IMR-90 (cell line): ENCODE measurements around the gene PNP.

Source experiments
- BHLHE40 ChIP-seq: fragments of 150-350 bp; IDR thresholded peaks from 2 replicates; pipeline ENCODE4 v1.6.1; 2016; ENCODE audit warnings: mild to moderate bottlenecking, low read depth, low read length
- CEBPB ChIP-seq: IDR thresholded peaks from 2 replicates; pipeline ENCODE4 v1.6.1; 2012; ENCODE audit warnings: low read depth, low read length, improper control_type of control experiment
- CHD1 ChIP-seq: IDR thresholded peaks from 2 replicates; pipeline ENCODE4 v1.6.1; 2012; ENCODE audit warnings: low read depth, low read length, improper control_type of control experiment
- CTCF ChIP-seq: conservative IDR thresholded peaks from 2 replicates; pipeline ENCODE4 v1.5.1; 2012; ENCODE audit warnings: mild to moderate bottlenecking, low read depth, low read length, improper control_type of control experiment
- MAZ ChIP-seq: IDR thresholded peaks from 2 replicates; pipeline ENCODE4 v1.6.1; 2012; ENCODE audit warnings: low read depth, mild to moderate bottlenecking, low read length, improper control_type of control experiment, moderate library complexity, borderline replicate concordance
- POLR2A ChIP-seq: IDR thresholded peaks from 2 replicates; pipeline ENCODE4 v1.6.1; 2012; ENCODE audit warnings: mild to moderate bottlenecking, low read depth, low read length
- RFX5 ChIP-seq: IDR thresholded peaks from 2 replicates; pipeline ENCODE4 v1.8.0; 2012; ENCODE audit warnings: low read depth, mild to moderate bottlenecking, low read length, moderate library complexity

GRCh38 chr14:20456971-20457370 is 12.2 kb upstream of the PNP start:
- TF ChIP-seq CTCF (no peak), POLR2A (no peak), RFX5 (no peak), BHLHE40 (no peak), MAZ (no peak), CHD1 (no peak), CEBPB (no peak)
